Measurements from ENCODE around the gene CD1B. TPM values are rescaled to one million over a fixed set of nuclear protein-coding genes. Genes with fewer than 3 reads are reported as not detected.

Gene CD1B
- total RNA-seq, 1 donor from 2014 or later: not detected

DNA sequence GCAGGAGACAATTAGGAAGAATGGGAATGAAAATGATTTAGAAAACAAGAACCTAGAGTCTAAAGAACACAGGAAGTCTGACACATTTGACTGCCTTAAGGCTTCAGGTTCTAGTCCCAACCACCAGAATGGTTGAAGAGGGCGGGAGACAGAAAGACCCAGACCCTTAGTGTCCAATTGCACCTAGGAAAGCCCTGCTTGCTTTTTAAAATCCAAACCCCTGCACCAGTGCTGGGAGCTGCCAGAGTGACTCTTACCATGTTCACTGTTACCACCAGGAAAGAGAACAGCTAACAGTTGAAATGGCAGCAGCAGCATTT, 265 bp downstream of the CD1B start:
- H3K4me3 Mint-ChIP-seq: no peak overlapping the region
- TF ChIP-seq, protein P1, sequence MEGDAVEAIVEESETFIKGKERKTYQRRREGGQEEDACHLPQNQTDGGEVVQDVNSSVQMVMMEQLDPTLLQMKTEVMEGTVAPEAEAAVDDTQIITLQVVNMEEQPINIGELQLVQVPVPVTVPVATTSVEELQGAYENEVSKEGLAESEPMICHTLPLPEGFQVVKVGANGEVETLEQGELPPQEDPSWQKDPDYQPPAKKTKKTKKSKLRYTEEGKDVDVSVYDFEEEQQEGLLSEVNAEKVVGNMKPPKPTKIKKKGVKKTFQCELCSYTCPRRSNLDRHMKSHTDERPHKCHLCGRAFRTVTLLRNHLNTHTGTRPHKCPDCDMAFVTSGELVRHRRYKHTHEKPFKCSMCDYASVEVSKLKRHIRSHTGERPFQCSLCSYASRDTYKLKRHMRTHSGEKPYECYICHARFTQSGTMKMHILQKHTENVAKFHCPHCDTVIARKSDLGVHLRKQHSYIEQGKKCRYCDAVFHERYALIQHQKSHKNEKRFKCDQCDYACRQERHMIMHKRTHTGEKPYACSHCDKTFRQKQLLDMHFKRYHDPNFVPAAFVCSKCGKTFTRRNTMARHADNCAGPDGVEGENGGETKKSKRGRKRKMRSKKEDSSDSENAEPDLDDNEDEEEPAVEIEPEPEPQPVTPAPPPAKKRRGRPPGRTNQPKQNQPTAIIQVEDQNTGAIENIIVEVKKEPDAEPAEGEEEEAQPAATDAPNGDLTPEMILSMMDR (conservative IDR thresholded peaks at IDR 0.05): no peak
- no peak for DNase-seq (ENCODE audit: extremely low spot score, unreplicated experiment)
- H3K4me1 Mint-ChIP-seq (ENCODE audit: unreplicated experiment): no peaks in the 10 kb centered on the region
- no peaks in the 10 kb centered on the region for H3K27me3 Mint-ChIP-seq
- H3K27ac Mint-ChIP-seq: no peak overlapping the region
- H3K9me3 Mint-ChIP-seq: no peaks in the 10 kb centered on the region
- no peaks in the 10 kb centered on the region for H3K36me3 Mint-ChIP-seq

DNA sequence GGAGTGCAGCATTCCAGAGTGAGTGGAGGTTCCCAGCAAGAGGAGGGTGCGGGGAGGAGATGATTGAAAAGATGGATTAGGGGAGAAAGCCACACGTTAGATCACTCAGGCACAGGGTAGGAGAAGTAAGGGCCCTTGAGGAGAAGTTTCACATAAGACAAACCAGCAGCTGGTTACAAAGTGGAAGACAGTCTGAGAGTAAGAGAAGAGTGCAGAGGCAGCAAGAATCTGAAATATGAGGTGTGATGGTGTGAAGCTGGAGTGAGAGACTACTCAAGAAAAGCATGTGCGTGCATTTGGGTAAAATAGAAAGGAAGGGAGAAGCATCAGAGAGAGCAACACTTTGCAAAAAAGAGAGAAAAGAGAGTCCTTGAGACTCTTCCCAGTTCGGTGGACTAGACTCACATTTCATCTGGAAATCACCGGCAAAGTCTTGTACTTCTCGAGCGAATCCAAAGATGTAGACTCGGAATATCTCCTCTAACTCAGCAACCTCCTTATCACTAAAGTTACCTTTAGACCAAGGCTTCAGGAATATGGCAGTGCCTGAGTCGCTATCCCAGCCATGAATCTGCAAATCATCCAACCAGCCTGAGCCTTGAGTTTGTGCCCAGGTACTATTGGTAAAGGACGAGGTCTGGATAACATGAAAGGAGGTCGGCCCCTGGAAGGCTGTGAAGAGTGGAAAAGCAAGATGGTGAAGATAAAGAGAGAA, 783 bp downstream of the CD1B start:
- H3K4me3 Mint-ChIP-seq: no peak overlapping the region
- no peak overlapping the region for H3K27ac Mint-ChIP-seq
- TF ChIP-seq, protein P1 (conservative IDR thresholded peaks at IDR 0.05): no peak
- no peaks in the 10 kb centered on the region for H3K27me3 Mint-ChIP-seq
- no peaks in the 10 kb centered on the region for H3K9me3 Mint-ChIP-seq
- H3K36me3 Mint-ChIP-seq: no peaks in the 10 kb centered on the region
- no peak for DNase-seq (ENCODE audit: extremely low spot score, unreplicated experiment)
- H3K4me1 Mint-ChIP-seq (ENCODE audit: unreplicated experiment): no peaks in the 10 kb centered on the region

DNA sequence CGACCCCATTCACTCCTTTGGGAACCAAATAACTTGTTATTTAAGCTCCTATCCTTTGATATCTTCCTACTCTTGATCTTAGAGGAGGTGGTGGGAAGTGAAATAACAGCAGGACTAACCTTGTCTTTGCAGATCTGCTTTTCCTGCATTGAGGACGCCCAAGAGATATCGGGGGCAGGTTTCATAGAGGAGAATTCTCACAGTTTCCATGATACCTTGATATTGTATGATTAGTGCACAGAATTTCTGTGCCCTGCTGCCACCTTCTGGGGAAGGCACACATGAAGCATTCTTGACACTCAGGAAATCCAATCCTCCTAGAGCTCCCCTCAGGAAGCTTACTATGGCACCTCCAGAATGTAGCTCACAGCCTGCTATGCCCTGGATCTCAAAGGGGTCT, 1.6 kb downstream of the CD1B start:
- Mint-ChIP-seq H3K27ac (no peak overlapping the region), H3K36me3 (no peaks in the 10 kb centered on the region), H3K4me3 (no peak overlapping the region), H3K27me3 (no peaks in the 10 kb centered on the region), H3K9me3 (no peaks in the 10 kb centered on the region), H3K4me1 (ENCODE audit: unreplicated experiment) (no peaks in the 10 kb centered on the region)
- DNase-seq (ENCODE audit: extremely low spot score, unreplicated experiment): no peak
- TF ChIP-seq, protein P1 (conservative IDR thresholded peaks at IDR 0.05): no peak

DNA sequence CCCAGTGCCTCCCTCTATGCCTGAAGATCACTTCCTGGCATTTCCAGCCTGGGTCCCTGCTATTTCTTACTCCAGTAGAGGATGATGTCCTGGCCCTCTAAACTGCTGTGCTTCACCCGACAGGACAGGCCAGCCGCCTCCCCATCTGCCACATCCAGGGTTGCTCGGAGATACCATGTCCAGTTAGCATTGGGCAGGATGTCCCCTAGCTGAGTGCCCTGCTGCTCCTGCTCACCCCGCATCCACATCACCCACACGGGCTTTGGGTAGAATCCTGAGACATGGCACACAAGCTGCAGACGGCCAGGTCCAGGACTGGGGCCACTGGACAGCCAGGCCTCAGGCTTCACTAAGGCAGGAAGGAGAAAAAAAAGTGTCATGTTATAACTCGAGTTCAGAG, 2.0 kb downstream of the CD1B start:
- Mint-ChIP-seq H3K27ac (no peak overlapping the region), H3K36me3 (no peaks in the 10 kb centered on the region), H3K4me1 (ENCODE audit: unreplicated experiment) (no peaks in the 10 kb centered on the region), H3K9me3 (no peaks in the 10 kb centered on the region), H3K27me3 (no peaks in the 10 kb centered on the region), H3K4me3 (no peak overlapping the region)
- TF ChIP-seq, protein P1 (conservative IDR thresholded peaks at IDR 0.05): no peak
- DNase-seq (ENCODE audit: extremely low spot score, unreplicated experiment): no peak

DNA sequence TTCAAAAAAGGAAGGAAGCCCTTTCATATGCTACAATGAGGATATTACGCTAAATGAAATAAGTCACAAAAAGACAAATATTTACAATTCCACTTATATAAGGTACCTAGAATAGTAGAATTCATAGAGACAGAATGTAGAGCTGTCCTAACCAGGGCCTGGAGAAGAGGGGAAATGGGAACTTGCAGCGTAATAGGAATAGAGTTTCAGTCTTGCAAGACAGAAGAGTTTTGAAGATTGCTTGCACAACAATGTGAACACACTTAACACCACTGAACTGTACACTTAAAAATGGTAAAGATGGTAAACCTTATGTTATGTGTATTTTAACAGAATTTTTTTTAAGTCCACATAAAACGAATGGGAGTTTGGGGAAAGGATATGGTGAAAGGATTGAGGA, 2.9 kb downstream of the CD1B start:
- TF ChIP-seq, protein P1 (conservative IDR thresholded peaks at IDR 0.05): no peak
- Mint-ChIP-seq H3K4me3 (no peak overlapping the region), H3K27me3 (no peaks in the 10 kb centered on the region), H3K9me3 (no peaks in the 10 kb centered on the region), H3K27ac (no peak overlapping the region), H3K4me1 (ENCODE audit: unreplicated experiment) (no peaks in the 10 kb centered on the region), H3K36me3 (no peaks in the 10 kb centered on the region)
- DNase-seq (ENCODE audit: extremely low spot score, unreplicated experiment): no peak

DNA sequence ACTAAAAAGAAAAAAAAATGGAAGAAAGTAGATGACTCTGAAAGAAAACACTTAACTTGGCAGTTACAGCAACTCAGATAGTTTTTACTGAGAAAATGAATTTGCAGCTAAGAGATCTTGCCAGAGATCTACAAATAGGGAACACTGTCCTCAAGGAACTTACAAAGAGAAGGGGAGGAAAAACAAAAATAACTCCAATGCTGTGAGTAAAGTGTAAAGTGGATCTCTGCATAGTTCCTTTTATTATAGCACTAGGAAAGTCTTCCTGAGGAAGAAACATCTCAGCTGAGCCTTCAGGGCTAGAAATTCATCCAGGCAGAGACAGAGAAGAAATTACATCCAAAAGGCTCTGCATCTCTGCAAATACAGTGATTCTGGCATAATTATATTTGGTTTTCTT, 3.9 kb downstream of the CD1B start:
- Mint-ChIP-seq H3K9me3 (no peaks in the 10 kb centered on the region), H3K4me3 (no peak overlapping the region), H3K4me1 (ENCODE audit: unreplicated experiment) (no peaks in the 10 kb centered on the region), H3K27ac (no peak overlapping the region), H3K27me3 (no peaks in the 10 kb centered on the region), H3K36me3 (no peaks in the 10 kb centered on the region)
- no peak for DNase-seq (ENCODE audit: extremely low spot score, unreplicated experiment)
- TF ChIP-seq, protein P1 (conservative IDR thresholded peaks at IDR 0.05): no peak
